ENCODE results near the gene METTL9. TPM values are rescaled to one million over a fixed set of nuclear protein-coding genes. Genes with fewer than 3 reads are reported as not detected.

Gene METTL9
- total and polyA plus RNA-seq, 2 of the 13 experiments (the other 11 are each of a cell fraction or from before 2014, with no cell fraction given) = 123 to 204 TPM

GRCh38 chr16:21628121-21628726, 28.8 kb downstream of the METTL9 start (continued):
- TF ChIP-seq MXD4 (CRISPR knock-in tag; IDR thresholded peaks at IDR 0.05) (0 out of 2 replicates have a peak, but pooled peaks have one; percentile 35), SP1 (IDR thresholded peaks at IDR 0.05) (no peak), SP1 (CRISPR knock-in tag; IDR thresholded peaks at IDR 0.05) (no peak), SMARCC2 (IDR thresholded peaks at IDR 0.05) (no peak), ASH2L (IDR thresholded peaks at IDR 0.05; ENCODE audit: insufficient read length, low read depth, low read length) (peak; percentile 25), ZKSCAN5 (CRISPR knock-in tag; IDR thresholded peaks at IDR 0.05) (no peak), MED1 (CRISPR knock-in tag; IDR thresholded peaks at IDR 0.05) (0 out of 2 replicates have a peak, but pooled peaks have one; percentile 14), DMTF1 (CRISPR knock-in tag; IDR thresholded peaks at IDR 0.05) (no peak), CBX5 (CRISPR knock-in tag; IDR thresholded peaks at IDR 0.05; ENCODE audit: borderline replicate concordance) (no peak; the same call in 1 of the 2 replicates), ZFP1 (CRISPR knock-in tag; IDR thresholded peaks at IDR 0.05) (no peak), ZNF446 (CRISPR knock-in tag; IDR thresholded peaks at IDR 0.05) (no peak), PAX8 (CRISPR knock-in tag; IDR thresholded peaks at IDR 0.05; ENCODE audit: borderline replicate concordance) (no peak), ATF3 (CRISPR knock-in tag; IDR thresholded peaks at IDR 0.05) (no peak), ZNF609 (CRISPR knock-in tag; IDR thresholded peaks at IDR 0.05; ENCODE audit: borderline replicate concordance) (no peak; the same call in 1 of the 2 replicates), MTA1 (CRISPR knock-in tag; IDR thresholded peaks at IDR 0.05; ENCODE audit: borderline replicate concordance) (no peak), RFX1 (IDR thresholded peaks at IDR 0.05) (no peak), ZNF333 (CRISPR knock-in tag; IDR thresholded peaks at IDR 0.05; ENCODE audit: borderline replicate concordance) (no peak), HOMEZ (CRISPR knock-in tag; IDR thresholded peaks at IDR 0.05; ENCODE audit: low read depth) (peak; percentile 59; the same call in 1 of the 2 replicates), SKIL (CRISPR knock-in tag; IDR thresholded peaks at IDR 0.05; ENCODE audit: borderline replicate concordance) (no peak), PAWR (CRISPR knock-in tag; IDR thresholded peaks at IDR 0.05; ENCODE audit: borderline replicate concordance) (no peak)

Measured in HepG2 (cell line).